ENCODE results near the gene RNF151. TPM values are rescaled to one million over a fixed set of nuclear protein-coding genes. Genes with fewer than 3 reads are reported as not detected.

The RNF151 gene
- total and polyA plus RNA-seq, 10 of the 15 experiments (the other 5 are each of a cell fraction or from before 2014, with no cell fraction given), result 0.17 to 0.56 TPM; not detected in 8

- TF ChIP-seq CEBPZ (IDR thresholded peaks at IDR 0.05; ENCODE audit: low read depth, low read length) (no peak), TAF1 (IDR thresholded peaks at IDR 0.05; ENCODE audit: borderline replicate concordance, low read depth, low read length) (no peak), E2F8 (IDR thresholded peaks at IDR 0.05; ENCODE audit: low read depth, partially characterized antibody) (no peak)
These were observed 12.8 kb downstream of the RNF151 start (continued) for GRCh38 chr16:1979271-1980029.

All from GM12878 (cell line).